GM10266 (cell line): Measurements from ENCODE around the gene BRSK2.
"Not testable (repeated sequence)": the region's sequence is repeated elsewhere in the genome, so short reads cannot be mapped to it uniquely, and the experiment has no call there.

Source experiments
- DNase-seq: peaks from one replicate; pipeline ENCODE4 v3.0.0; 2012; ENCODE audit errors: extremely low spot score
- CTCF ChIP-seq: IDR thresholded peaks from 2 replicates; pipeline ENCODE4 v1.5.1; 2012; ENCODE audit warnings: mild to moderate bottlenecking, low read depth; ENCODE audit not compliant: control insufficient read depth, insufficient read depth; ENCODE audit errors: missing control alignments

BRSK2 gene

GRCh38 chr11:1345737-1346513 is 43.8 kb upstream of the BRSK2 start:
- DNase-seq = no peak
- no peak for TF ChIP-seq CTCF

- no peak for TF ChIP-seq CTCF
- no peak for DNase-seq
These were observed 42.9 kb upstream of the BRSK2 start for GRCh38 chr11:1346669-1347390.

DNA sequence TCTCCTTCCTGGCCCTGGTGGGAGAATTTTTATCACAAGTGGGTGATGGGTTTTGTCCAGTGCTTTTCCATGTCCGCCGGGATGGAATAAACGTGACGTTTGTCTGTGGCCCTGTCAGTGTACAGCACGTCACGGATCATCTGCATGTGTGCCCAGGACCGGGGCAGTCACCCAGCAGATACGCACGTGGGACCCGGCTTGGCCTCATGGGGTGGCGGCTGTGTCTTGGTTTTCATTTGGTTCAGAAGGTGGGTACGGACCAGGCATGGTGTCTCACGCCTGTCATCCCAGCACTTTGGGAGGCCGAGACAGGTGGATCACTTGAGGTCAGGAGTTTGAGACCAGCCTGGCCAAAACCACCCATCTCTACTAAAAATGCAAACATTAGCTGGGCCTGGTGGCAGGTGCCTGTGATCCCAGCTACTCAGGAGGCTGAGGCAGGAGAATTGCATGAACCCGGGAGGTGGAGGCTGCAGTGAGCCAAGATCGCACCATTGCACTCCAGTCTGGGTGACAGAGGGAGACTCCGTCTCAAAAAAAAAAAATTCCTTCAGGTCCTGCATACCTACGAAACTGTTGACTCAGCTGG is 42.2 kb upstream of the BRSK2 start:
- DNase-seq = not testable (repeated sequence)

DNA sequence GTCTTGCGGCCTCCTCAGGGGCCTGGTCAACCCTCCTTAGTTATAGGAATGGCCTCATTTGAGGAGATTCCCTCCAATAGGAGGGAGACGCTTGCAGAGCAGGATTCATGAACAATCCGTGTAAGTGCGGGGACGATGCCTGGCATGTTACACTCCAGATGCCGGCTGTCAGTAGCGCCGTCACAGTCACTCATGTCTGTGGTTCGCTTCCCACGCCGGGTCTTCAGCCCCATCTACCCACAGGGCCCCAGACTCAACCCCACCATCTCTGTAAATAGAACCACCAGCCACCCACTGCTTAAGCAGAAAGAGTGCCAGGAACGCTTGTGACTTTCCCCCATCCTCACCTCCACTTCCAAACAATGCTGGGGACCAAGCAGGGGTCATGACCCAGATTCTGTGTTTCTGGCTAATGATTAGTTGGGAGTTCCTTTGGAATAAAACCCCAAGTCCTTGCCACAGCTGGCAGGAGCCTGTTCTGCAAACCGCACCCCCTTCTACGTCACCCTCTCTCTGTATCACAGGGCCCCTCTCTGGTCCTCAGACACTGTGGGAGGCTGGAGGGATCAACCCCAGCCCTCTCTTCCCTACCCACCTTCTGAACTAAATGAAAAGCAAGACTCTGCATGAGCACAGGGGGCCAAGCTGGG is 41.5 kb upstream of the BRSK2 start:
- TF ChIP-seq CTCF = no peak
- DNase-seq = no peak

DNA sequence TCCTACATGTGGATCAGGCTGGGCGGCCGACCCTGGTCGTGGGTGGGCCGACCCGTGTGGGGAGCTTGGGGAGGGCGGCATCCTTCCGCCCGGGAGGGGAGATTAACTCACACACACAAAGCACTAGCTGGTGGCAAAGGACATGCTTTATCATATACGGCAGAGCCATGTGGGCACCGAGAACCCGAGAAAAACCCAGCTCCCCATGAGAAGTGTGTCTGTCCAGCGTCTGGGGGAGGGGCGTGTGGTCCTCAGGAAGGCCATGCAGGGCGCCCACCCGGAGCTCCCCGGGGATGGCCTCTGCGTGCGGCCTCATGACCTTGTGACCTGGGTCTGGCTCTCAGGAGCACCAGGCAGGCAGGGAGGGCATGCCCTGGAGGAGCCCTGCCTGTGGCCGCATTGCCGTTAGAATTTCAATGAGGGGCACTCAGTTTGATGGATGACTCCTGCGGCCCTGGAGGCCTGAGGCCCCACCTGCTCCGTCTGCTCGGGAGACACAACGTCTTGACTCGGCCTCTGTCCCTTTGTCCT is 40.9 kb upstream of the BRSK2 start:
- TF ChIP-seq CTCF = no peak
- DNase-seq = no peak

GRCh38 chr11:1349327-1350041 is 40.2 kb upstream of the BRSK2 start:
- no peak for DNase-seq
- TF ChIP-seq CTCF = no peak
